Astrocyte (in vitro differentiated cells and primary cell): ENCODE data around the gene SFTPA2. TPM values are rescaled to one million over a fixed set of nuclear protein-coding genes. Genes with fewer than 3 reads are reported as not detected.

Source experiments
- DNase-seq: peaks from one replicate; pipeline ENCODE4 v3.0.0-alpha.2; 2010; ENCODE audit warnings: low read depth
- FAIRE-seq: peaks from 2 replicates; lab custom pipeline; 2011; peaks lifted over from hg19 to GRCh38; lab: Jason Lieb, UNC
- H2AFZ ChIP-seq: 2 replicates; pipeline ENCODE4 v1.6.0; 2012; ENCODE audit warnings: low read depth, low read length, inconsistent platforms
- H3K27ac ChIP-seq: 2 replicates; pipeline ENCODE4 v1.5.1; 2011; ENCODE audit warnings: low read depth, low read length, inconsistent platforms
- H3K27me3 ChIP-seq: 2 replicates; pipeline ENCODE4 v1.6.0; 2011; ENCODE audit warnings: low read length, inconsistent platforms; ENCODE audit not compliant: insufficient read depth
- H3K36me3 ChIP-seq: 2 replicates; pipeline ENCODE4 v1.5.1; 2011; ENCODE audit warnings: low read length, inconsistent platforms; ENCODE audit not compliant: insufficient read depth
- H3K4me1 ChIP-seq: 2 replicates; pipeline ENCODE4 v1.5.1; 2011; ENCODE audit warnings: low read length, inconsistent platforms; ENCODE audit not compliant: insufficient read depth
- H3K4me2 ChIP-seq: 2 replicates; pipeline ENCODE4 v1.6.0; 2012; ENCODE audit warnings: low read length, inconsistent platforms
- H3K4me3 ChIP-seq: 2 replicates; pipeline ENCODE4 v1.5.1; 2011; ENCODE audit warnings: low read depth, mild to moderate bottlenecking, low read length, inconsistent platforms; ENCODE audit not compliant: insufficient read depth
- H3K79me2 ChIP-seq: 2 replicates; pipeline ENCODE4 v1.6.0; 2012; ENCODE audit warnings: mild to moderate bottlenecking, low read length, inconsistent platforms; ENCODE audit not compliant: insufficient read depth
- H3K9ac ChIP-seq: 2 replicates; pipeline ENCODE4 v1.6.0; 2012; ENCODE audit warnings: mild to moderate bottlenecking, low read length, inconsistent platforms
- H3K9me3 ChIP-seq: 2 replicates; pipeline ENCODE4 v1.5.1; 2012; ENCODE audit warnings: low read depth, mild to moderate bottlenecking, low read length, inconsistent platforms; ENCODE audit not compliant: insufficient read depth
- H4K20me1 ChIP-seq: 2 replicates; pipeline ENCODE4 v1.6.0; 2012; ENCODE audit warnings: low read length, inconsistent platforms; ENCODE audit not compliant: insufficient read depth
- H3K27ac Mint-ChIP-seq: one replicate; pipeline ENCODE4 v1.8.0; 2021; ENCODE audit warnings: mild to moderate bottlenecking, mixed read lengths; ENCODE audit not compliant: unreplicated experiment
- H3K27me3 Mint-ChIP-seq: one replicate; pipeline ENCODE4 v1.8.0; 2021; ENCODE audit warnings: low read depth, mixed read lengths; ENCODE audit not compliant: unreplicated experiment
- H3K36me3 Mint-ChIP-seq: one replicate; pipeline ENCODE4 v1.8.0; 2021; ENCODE audit warnings: low read depth, mixed read lengths; ENCODE audit not compliant: unreplicated experiment
- H3K4me1 Mint-ChIP-seq: one replicate; pipeline ENCODE4 v1.8.0; 2021; ENCODE audit warnings: low read depth, mixed read lengths; ENCODE audit not compliant: unreplicated experiment
- H3K4me3 Mint-ChIP-seq: one replicate; pipeline ENCODE4 v1.8.0; 2021; ENCODE audit warnings: mild to moderate bottlenecking, moderate library complexity, mixed read lengths; ENCODE audit not compliant: unreplicated experiment
- H3K9me3 Mint-ChIP-seq: one replicate; pipeline ENCODE4 v1.8.0; 2021; ENCODE audit warnings: mild to moderate bottlenecking, mixed read lengths; ENCODE audit not compliant: unreplicated experiment
- EZH2 ChIP-seq: IDR thresholded peaks from 2 replicates; pipeline ENCODE4 v1.6.1; 2012; ENCODE audit warnings: mild to moderate bottlenecking, low read length, inconsistent platforms; ENCODE audit not compliant: insufficient read depth
- total RNA-seq: library from RNA; stranded (reverse); gene quantifications from 2 replicates; pipeline ENCODE4 v1.2.1, GENCODE V29; 2021
- TF ChIP-seq, protein P1 (sequence below): IDR thresholded peaks from 2 replicates; pipeline ENCODE4 v1.5.1; 2011; ENCODE audit warnings: low read depth, mild to moderate bottlenecking, inconsistent platforms, low read length, moderate library complexity; ENCODE audit not compliant: insufficient read depth

The SFTPA2 gene
- total RNA-seq, 1 donor from 2014 or later: not detected

DNA sequence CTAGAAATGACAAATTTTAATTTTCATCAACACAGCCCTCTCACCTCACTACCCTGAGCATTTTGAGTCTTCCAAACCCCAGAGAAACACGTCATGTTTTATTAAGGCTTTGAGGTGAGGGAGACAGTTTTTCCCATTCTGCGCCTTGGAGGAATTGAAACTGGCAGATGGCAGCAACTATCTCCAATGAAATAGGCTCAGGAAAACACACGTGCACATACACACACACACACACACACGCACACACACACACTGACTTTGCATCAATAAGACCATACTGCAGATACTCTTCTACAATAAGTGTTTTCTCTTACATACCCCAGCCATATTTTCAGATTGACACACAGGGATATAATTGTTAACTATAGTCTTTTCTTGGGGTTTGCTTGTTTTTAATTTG, 3.2 kb upstream of the SFTPA2 start:
- no peak overlapping the region for H3K9ac ChIP-seq
- no peaks in the 10 kb centered on the region for H3K79me2 ChIP-seq
- no peaks in the 10 kb centered on the region for H3K9me3 ChIP-seq
- Mint-ChIP-seq H3K27me3 (peaks cover 10% of the 10 kb centered on the region), H3K9me3 (no peaks in the 10 kb centered on the region), H3K27ac (no peak overlapping the region), H3K4me1 (no peaks in the 10 kb centered on the region), H3K4me3 (no peak overlapping the region), H3K36me3 (no peaks in the 10 kb centered on the region)
- H3K27ac ChIP-seq: no peak overlapping the region
- no peak overlapping the region for H3K4me2 ChIP-seq
- TF ChIP-seq, protein P1, sequence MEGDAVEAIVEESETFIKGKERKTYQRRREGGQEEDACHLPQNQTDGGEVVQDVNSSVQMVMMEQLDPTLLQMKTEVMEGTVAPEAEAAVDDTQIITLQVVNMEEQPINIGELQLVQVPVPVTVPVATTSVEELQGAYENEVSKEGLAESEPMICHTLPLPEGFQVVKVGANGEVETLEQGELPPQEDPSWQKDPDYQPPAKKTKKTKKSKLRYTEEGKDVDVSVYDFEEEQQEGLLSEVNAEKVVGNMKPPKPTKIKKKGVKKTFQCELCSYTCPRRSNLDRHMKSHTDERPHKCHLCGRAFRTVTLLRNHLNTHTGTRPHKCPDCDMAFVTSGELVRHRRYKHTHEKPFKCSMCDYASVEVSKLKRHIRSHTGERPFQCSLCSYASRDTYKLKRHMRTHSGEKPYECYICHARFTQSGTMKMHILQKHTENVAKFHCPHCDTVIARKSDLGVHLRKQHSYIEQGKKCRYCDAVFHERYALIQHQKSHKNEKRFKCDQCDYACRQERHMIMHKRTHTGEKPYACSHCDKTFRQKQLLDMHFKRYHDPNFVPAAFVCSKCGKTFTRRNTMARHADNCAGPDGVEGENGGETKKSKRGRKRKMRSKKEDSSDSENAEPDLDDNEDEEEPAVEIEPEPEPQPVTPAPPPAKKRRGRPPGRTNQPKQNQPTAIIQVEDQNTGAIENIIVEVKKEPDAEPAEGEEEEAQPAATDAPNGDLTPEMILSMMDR: no peak
- no peak for TF ChIP-seq EZH2
- no peak for FAIRE-seq
- no peak overlapping the region for H2AFZ ChIP-seq
- no peaks in the 10 kb centered on the region for H3K4me1 ChIP-seq
- H3K27me3 ChIP-seq: peaks cover 9% of the 10 kb centered on the region
- no peaks in the 10 kb centered on the region for H4K20me1 ChIP-seq
- H3K4me3 ChIP-seq: no peak overlapping the region
- no peaks in the 10 kb centered on the region for H3K36me3 ChIP-seq
- no peak for DNase-seq

DNA sequence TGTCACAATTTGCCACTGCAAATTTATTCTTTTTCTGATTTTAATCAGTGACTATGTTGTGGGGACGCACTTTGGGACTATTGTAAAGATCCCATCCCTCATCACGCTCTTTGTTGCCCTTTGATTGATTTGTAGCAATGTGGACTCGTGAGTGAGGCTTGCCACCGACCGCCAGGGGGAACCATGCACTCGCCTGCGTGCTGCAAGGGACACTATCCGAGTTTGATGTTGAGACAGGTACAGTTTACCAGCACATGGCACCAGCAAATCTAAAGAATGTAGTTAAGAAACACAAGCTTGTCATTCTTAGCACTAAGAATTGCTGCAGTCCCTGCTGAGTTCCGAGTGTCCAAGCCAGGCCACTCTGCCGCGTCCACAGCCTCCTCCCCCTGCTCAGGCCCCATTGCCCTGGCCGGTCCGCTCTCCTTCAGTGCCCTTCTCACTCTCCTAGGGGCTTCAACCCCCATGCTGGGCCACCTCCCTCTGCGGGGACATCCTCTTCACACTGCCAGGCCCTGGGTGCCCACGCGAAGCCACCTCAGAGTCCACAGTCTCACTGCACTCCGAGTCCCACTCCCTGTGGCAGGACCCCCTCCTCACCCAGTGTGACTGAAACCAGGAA, 2.0 kb upstream of the SFTPA2 start:
- Mint-ChIP-seq H3K9me3 (no peaks in the 10 kb centered on the region), H3K27me3 (peaks cover 21% of the 10 kb centered on the region), H3K4me3 (no peak overlapping the region), H3K4me1 (no peaks in the 10 kb centered on the region), H3K36me3 (no peaks in the 10 kb centered on the region), H3K27ac (no peak overlapping the region)
- peak; percentile 30 for TF ChIP-seq EZH2
- TF ChIP-seq, protein P1: peak; percentile 87
- DNase-seq: peak; percentile 26
- Histone ChIP-seq H3K9ac (no peak overlapping the region), H4K20me1 (no peaks in the 10 kb centered on the region), H3K27ac (no peak overlapping the region), H3K27me3 (peaks cover 9% of the 10 kb centered on the region), H3K4me2 (peak overlapping the region; percentile 54), H3K4me3 (no peak overlapping the region), H3K9me3 (no peaks in the 10 kb centered on the region), H3K79me2 (no peaks in the 10 kb centered on the region), H3K36me3 (no peaks in the 10 kb centered on the region), H3K4me1 (no peaks in the 10 kb centered on the region), H2AFZ (peak overlapping the region; percentile 23)
- FAIRE-seq: no peak

DNA sequence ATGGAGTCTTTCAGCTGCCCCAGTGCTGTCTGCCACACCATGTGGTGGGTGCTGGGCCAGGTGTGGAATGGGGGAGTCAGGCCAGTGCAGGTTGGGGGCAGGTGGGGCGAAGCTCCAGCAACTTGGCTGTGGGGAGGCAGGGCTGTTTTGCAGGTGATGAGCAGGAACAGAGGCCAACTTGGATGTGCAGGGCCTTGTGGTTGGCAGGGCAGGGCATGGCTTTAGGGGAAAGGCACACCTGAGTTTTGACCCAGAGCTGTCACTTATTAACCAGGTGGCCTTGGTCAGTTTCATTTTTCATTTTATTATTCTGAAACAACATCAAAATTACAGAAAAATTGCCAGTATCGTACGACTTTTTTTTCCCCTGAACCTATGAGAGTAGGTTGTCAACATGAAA, 1.1 kb upstream of the SFTPA2 start:
- FAIRE-seq (no peak), DNase-seq (no peak)
- Mint-ChIP-seq H3K4me1 (no peaks in the 10 kb centered on the region), H3K27ac (no peak overlapping the region), H3K27me3 (peaks cover 25% of the 10 kb centered on the region), H3K4me3 (no peak overlapping the region), H3K36me3 (no peaks in the 10 kb centered on the region), H3K9me3 (no peaks in the 10 kb centered on the region)
- H2AFZ ChIP-seq: no peak overlapping the region
- no peaks in the 10 kb centered on the region for H3K9me3 ChIP-seq
- TF ChIP-seq, protein P1: no peak
- TF ChIP-seq EZH2: no peak
- no peak overlapping the region for H3K9ac ChIP-seq
- H4K20me1 ChIP-seq: no peaks in the 10 kb centered on the region
- H3K27me3 ChIP-seq: peaks cover 9% of the 10 kb centered on the region
- no peak overlapping the region for H3K4me2 ChIP-seq
- H3K36me3 ChIP-seq: no peaks in the 10 kb centered on the region
- no peaks in the 10 kb centered on the region for H3K4me1 ChIP-seq
- no peaks in the 10 kb centered on the region for H3K79me2 ChIP-seq
- no peak overlapping the region for H3K4me3 ChIP-seq
- no peak overlapping the region for H3K27ac ChIP-seq
